ENCODE data around the gene ARMC12.

ARMC12 gene

DNA sequence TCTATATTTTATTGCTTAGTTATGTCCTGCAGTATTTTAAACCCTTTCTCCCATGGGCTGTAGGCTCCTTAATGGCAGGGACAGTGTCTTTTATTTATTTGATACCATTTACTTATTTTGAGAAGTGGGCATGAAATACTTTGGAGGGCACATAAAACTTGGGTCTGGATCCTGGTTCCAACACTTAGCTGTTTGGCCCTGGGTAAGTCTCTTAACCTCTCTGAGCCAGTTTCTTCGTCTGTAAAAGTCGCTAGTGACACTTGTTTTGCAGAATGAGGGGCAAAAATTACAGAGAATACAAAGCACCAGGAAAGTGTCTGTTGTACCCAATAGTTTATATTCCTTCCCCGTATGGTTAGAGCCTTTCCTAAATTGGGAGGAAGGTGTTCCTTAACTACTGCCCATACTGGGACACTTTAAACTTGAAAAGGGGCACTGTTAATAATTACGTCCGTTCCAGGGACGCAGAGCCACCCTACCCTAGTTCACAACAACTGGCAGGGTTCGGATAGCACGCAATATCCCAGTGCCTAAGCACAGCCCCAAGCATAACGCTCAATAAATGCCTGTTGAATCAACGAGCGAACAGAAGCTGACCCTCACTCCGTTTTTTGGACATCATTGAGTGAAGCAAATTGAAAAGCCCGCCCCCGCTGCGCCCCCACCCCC, 6.0 kb upstream of the ARMC12 start:
- intact Hi-C loops (cut with DNase I) = loop anchor here (5.0 kb wide), 1 partner anchor 129 kb away; no protein-coding TSS in a partner anchor
- no peak for DNase-seq

DNA sequence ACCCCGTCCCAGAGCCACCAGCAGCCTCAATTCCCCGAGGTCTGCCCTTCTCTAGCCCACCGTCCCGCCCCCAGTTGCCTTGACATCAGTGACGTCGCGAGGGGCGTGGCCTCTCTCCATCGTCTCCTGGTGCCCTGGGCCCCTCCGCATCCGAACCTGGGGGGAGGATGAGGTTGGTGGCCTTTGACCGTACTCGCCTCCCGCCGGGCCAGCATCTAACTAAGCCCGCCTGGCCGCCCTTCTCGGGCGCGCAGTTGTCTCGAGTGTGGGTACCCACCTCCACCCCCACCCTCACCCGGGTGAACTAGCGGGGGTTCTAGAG, 5.5 kb upstream of the ARMC12 start:
- DNase-seq = peak; percentile 87 to 99 (median 96)
- intact Hi-C loops (cut with DNase I) = loop anchor here (5.0 kb wide), 1 partner anchor 129 kb away; no protein-coding TSS in a partner anchor

DNA sequence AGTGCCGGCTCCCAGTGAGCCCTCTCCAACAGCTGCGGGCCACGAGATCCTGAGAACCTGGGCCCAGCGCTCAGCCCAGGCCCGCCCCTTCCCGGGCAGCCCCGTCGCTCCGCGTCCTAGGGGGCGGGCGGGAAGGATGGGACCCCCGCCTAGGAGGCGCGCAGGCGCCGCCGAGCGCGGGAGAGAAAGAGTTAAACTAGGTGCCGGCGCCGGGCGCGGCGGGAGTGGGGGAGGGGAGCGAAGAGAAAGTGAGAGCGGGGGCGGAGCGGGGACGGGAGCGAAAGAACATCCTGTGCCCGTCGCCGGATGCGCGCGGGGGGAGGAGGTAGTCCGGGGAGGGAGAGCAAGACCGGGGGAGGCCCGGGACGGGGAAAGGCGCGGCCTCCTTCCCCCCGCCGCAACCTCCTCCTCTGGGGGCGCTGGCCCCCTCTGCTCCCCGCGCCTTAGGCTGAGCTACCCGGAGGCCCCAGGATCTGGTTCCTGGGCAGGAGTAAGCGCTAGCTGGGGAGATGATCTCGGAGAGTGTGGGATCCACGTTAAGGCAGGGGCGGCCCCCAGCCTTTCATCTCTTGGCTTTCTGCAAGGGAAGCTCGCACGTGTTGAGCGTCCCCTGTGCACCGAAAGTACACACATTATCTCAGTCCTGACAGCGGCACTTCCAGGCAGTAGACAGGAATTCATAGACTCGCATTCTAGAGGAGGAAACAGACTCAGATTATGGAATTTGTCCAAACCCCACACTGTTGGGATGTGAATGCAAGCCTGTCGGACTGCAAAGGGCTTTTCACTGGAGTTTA, 4.9 kb upstream of the ARMC12 start:
- peak; percentile 78 to 97 (median 88) for DNase-seq
- intact Hi-C loops (cut with DNase I) = loop anchor here (2.0 to 5.0 kb wide), 2 partner anchors 45 to 130 kb away; no protein-coding TSS in a partner anchor

DNA sequence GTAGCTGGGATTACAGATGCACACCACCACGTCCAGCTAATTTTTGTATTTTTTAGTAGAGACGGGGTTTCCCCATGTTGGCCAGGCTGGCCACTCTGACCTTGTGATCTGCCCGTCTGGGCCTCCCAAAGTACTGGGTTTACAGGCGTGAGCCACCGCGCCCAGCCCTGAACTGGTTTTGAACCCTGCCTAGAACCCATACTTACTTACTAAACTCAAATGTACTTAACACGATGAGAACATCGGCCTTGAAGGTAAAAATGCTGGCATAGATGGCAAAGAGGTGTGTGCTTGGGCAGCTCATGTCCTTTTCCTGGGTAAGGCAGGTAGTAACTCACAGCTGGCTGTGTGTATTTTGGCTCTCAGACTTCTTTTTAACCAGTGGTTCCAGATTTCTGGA, 3.2 kb upstream of the ARMC12 start:
- peak in 2 of 10 donors; percentile 29 to 70 for DNase-seq
- intact Hi-C loops (cut with DNase I) = loop anchor here (2.0 to 5.0 kb wide), 2 partner anchors 47 to 131 kb away; no protein-coding TSS in a partner anchor

DNA sequence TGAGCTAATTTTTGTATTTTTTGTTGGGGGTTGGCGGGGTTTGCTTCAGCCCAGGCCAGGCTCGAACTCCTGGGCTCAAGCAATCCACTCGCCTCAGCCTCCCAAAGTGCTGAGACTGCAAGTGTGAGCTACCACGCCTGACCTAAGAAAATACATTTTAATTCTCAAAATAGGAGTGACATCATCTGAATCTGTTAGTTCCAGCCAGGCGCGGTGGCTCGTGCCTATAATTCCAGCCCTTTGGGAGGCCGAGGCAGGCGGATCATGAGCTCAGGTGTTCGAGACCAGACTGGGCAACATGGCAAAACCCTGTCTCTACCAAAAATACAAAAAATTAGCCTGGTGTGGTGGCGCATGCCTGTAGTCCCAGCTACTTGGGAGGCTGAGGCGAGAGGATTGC, 2.5 kb upstream of the ARMC12 start:
- intact Hi-C loops (cut with DNase I) = loop anchor here (5.0 kb wide), 1 partner anchor 132 kb away; no protein-coding TSS in a partner anchor
- DNase-seq = peak in 3 of 10 donors; percentile 32 to 49 (median 43)

DNA sequence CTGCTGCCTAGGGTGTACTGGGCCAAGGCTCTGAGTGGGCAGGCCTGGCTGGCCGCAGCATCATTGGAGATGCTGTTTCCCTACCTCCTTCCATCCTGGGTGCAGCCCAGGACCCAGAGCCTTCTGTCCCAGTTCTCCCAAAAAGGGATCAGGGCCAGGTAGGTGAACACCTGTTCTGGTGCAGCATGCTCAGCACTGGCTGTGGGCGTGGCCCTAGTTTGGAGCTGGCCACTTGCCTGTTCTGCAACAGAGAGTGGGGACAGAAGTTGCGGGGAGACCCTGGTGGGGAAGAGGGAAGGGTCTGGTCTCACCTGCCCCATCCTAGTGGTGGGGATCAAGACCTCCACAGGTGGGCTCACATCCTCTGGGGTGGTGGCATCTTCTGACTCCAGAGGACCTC, 1.4 kb upstream of the ARMC12 start:
- DNase-seq = peak in 2 of 10 donors; percentile 54 to 66
- intact Hi-C loops (cut with DNase I) = no loop called here

DNA sequence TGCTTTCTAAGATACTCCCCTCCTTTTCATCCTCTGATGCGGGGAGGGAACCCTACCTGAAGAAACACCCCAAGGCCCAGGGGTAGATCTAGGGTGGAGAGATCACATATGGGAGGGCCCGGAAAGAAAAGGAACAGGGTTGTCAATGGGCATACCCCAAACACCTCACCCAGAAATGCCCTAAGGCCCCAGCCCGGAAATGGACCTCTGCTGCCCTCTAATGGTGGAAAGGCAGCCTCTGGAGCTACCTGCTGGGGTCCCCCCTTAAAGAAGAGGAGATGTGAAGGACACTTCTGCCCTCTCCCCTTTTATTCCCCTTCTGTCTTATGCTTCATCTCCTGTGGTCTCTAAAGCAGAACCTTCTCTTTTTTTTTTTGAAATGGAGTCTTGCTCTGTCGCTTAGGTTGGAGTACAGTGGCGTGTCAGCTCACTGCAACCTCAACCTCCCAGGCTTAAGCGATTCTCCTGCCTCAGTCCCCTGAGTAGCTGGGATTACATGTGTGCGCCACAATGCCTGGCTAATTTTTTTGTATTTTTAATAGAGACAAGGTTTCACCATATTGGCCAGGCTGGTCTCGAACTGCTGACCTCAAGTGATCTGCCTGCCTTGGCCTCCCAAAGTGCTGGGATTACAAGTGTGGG, 458 bp upstream of the ARMC12 start:
- peak in 9 of 10 donors; percentile 63 to 96 (median 83) for DNase-seq

DNA sequence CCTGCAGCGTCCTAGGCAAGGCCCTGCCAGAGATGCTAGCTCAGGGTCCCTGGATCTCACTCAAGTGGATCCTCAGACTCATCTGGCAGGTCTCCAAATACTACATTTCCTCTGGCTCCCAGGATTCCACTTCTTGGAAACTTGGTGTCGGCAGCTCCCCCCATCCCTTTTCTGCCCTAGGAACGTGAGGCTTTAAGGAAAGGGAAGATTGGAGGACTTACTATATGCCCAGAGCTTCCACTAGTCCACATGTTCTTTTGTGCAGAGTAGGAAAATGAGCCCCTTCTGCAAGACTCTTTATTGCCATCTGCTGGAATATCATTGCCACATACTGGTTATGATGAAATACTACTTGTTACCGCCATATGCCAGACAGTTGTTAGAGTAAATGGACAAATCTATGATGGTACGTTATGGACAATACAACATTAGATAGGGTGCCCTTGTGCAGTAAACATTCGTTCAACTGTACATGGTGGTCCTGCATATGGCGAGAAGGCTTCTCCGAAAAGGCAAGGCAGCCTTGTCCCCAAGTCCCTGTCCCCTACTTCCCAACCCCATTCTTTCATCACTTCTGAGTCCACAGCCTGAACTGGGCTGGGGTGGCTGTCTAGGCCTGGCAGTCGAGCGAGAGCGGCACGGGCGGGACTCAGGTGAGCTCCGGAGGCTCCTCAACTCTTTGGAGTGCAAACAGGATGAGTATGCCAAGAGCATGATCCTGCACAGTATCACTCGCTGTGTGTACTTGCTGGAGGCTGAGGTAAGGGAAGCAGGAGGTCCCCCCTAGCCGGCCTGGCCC, 780 bp downstream of the ARMC12 start:
- DNase-seq = peak in 2 of 10 donors; percentile 37 to 66

More for the DNA sequence above, 458 bp upstream of the ARMC12 start:
- intact Hi-C loops (cut with DNase I) = loop anchor here (2.0 kb wide), 1 partner anchor 268 kb away; the partner anchor contains the start of gene RPL10A

DNA sequence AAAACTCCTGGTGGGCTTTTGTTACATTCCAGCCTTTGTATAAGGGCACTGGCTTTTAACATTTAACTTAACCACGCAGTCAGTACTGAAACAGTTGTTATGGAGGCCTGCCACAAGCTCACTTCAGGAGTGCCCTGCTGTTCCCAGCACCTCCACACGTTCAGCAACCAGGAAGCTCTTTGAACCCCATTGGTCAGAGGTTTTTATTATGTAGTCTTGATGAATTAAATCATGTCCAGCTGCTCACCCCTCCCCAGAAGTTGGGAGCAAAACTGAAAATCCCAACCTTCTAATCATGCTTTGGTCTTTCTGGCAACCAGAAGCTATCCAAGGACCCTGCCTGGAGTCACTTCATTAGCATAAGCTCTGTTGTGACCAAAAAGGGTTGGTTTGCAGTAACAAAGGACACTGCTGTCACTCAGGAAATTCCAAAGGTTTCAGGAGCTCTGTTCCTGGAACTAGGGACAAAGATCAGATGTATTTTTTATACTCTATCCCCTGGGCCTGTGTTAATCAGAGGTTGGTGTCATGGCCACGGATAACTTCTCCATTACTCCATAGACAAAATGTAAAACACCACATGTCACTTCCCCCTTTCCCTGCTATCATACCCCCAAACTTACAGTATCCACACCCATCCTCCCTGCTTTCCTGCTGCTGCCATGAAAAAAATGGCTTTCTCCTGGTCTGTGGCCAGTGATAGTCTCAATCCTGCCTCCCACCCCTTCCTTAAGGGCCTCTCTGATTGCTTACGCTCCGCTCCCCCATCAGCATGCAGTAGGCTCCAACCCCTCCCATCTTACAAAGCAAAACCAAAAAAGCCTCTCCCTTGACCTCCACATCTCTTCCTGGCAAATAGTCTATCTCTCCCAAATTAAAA, 3.1 kb downstream of the ARMC12 start:
- intact Hi-C loops (cut with DNase I) = loop anchor here (10.0 kb wide), 1 partner anchor 385 kb away; no protein-coding TSS in a partner anchor
- DNase-seq = peak in 2 of 10 donors; percentile 4 to 14

More for the DNA sequence above, 780 bp downstream of the ARMC12 start:
- intact Hi-C loops (cut with DNase I) = loop anchor here (1.0 to 2.0 kb wide), 3 partner anchors 153 to 269 kb away; partner anchors contain the start of gene RPL10A

DNA sequence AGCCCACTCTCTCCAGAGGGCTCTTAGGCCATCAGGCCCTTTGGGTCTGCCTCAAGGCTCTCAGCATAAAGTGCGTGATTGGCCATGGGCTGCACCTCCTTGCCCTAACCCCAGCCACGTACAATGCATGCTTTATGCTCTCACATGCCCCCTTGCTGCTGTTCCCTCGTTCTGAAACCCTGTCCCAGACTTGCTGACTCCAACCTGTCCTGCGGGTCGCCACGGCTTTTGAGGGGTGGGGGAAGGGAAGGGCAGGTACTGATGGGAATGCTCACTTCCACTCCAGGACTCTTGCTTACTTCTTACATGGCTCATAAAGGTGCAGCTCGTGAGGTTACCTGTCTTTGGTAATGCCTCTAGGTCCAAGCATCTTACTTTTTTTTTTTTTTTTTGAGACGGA, 6.0 kb downstream of the ARMC12 start:
- intact Hi-C loops (cut with DNase I) = loop anchor here (10.0 kb wide), 1 partner anchor 388 kb away; no protein-coding TSS in a partner anchor
- DNase-seq = peak in 1 of 10 donors; percentile 63

DNA sequence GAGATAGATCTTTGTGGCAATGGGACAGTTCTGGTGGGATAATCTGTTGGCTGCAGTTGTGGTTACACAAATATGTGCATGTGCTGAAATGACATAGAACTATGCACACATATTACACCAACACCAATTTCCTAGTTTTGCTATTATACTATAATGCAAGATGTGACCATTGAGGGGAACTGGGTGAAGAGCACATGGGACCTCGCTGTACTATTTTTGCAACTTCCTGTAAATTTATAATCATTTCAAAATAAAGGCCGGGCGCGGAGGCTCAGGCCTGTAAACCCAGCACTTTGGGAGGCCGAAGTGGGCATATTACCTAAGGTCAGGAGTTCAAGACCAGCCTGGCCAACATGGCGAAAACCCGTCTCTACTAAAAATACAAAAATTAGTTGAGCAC, 8.7 kb downstream of the ARMC12 start:
- intact Hi-C loops (cut with DNase I) = loop anchor here (10.0 kb wide), 1 partner anchor 391 kb away; no protein-coding TSS in a partner anchor

DNA sequence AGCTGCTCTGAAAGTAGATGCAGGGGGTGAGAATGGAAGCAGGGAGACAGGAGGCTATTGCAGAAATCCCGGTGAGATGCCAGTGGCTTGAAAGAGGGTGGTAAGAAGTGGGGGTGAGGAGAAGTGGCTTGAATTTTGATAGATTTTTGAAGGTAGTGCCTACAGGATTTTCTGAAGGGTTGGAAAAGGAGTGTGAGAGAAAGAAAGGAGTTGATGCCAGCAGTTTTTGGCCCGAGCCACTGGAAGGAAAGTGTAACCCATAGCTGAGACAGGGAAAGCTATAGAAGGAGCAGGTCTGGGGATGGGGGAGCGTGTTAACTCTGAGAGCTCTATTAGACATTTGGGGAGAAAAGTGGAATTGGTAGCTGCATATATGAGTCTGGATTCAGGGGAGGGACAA, 9.7 kb downstream of the ARMC12 start:
- intact Hi-C loops (cut with DNase I) = loop anchor here (10.0 kb wide), 1 partner anchor 392 kb away; no protein-coding TSS in a partner anchor
- DNase-seq = no peak

More for the DNA sequence above, 8.7 kb downstream of the ARMC12 start:
- no peak for DNase-seq

DNA sequence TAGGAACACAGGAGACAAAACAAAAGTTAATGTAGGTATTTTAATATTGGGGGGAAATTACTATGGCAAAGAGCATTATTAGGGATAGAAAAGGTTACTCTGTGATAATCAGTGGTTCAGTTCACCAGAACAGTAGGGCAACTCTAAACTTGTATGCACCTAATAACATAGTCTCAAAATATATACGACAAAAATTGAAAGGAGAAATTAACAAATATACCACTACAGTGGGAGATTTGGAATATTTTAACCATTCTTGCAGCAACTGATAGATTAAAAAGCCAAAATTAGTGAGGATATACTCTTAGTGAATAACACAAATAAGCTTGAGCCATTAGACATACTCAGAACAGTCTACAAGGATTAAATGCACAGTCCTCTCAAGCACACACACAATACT, 11.0 kb downstream of the ARMC12 start:
- DNase-seq = no peak
- intact Hi-C loops (cut with DNase I) = loop anchor here (10.0 kb wide), 1 partner anchor 393 kb away; no protein-coding TSS in a partner anchor

DNA sequence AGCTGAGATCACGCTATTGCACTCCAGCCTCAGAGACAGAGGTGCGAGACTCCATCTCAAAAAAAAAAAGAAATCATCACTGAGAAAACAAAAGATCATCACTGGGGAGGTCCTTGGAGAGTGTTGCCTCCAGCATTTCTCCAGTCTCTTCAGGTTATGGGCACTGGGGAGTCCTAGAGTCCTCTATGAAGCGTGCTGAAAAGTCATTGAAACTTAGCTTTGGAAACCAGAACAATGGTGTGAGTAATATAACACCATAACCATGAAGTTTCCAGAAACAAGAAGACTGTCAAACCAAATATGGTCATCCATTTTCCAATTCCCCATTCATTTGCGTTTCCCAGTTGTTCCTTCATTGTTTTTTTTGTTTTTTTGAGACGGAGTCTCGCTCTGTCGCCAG, 13.7 kb downstream of the ARMC12 start:
- no peak for DNase-seq
- intact Hi-C loops (cut with DNase I) = no loop called here

DNA sequence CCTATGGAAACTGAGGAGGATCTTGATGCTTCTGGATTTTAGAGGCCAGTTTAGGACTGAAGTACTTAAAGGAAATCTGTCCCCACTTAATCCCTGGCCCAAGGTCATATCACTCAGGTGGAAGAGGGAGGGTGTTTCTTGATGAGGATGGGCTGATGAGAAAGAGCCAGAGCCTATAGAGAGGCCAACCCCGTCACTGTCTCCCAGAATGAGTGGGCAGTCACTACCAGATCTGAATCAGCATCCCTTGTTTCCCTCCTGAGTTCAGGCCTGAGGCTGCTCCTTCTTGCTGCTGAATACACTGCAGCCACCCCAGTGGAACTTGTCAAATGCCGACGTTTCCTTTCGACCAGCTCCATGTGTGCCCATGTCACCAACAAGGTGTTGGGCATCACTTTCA, 14.8 kb downstream of the ARMC12 start:
- intact Hi-C loops (cut with DNase I) = no loop called here
- no peak for DNase-seq

DNA sequence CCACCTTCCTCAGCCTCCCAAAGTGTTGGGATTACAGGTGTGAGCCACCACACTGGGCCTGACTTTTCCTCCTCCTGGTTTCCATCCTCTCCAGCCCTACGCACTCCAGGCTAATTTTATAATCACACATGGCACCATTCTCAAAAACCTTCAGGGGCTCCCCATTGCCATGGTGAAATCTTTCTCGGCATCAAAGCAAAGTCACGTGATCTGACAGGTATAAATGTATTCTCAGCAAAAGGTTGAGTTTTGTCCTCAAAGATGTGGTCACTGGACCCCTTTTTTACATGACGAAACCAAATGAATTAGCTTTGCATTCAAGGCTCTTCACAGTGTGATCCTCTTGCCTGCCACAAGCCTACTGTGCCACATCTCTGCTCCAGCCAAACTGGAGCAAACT, 15.5 kb downstream of the ARMC12 start:
- intact Hi-C loops (cut with DNase I) = no loop called here
- no peak for DNase-seq

DNA sequence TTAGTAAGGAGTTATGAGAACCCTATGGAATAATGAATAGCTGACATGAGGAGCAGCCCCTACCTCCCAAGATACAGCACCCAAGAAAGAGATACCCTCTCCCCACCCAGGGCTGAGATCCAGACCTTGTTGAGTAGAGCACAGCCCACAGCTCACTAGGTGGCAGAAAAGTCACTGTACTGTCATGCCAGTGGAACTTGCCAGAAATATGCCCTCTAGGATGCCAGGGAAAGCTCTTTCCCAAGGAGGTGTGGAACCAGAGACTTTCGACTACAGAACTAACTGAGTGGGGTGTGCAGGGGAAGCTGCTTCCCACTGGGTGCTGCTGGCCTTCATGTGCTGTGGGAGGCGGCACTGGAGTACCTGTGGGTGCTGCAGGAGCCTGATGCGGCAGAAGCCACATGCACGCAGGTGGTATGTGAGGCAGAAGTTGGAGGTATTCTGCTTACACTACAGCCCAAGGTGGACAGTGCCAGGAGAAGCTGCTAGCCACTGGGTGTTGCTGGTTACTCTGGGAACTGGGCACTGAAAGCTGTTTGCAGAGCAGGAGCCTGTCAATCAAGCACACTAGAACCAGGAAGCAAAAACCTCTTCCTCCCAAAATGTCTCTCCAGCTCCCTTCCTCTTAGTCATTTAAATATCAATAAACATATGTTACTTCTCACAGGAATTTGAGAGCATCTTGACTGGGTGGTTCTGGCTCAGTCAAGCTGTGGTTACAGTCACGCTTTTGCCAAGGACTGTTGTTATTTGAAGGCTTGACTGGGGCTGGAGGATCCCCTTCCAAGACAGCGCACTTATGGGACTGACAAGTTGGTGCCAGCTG, 17.8 kb downstream of the ARMC12 start:
- DNase-seq = peak in 1 of 10 donors; percentile 75
- intact Hi-C loops (cut with DNase I) = no loop called here
